Measurements from ENCODE around the gene LYPLA2. TPM values are rescaled to one million over a fixed set of nuclear protein-coding genes. Genes with fewer than 3 reads are reported as not detected.

The LYPLA2 gene
- total RNA-seq (2014; rRNA removed; shearing (Covaris generic)): 291 and 385 TPM in 2 replicates

GRCh38 chr1:23790696-23791515 is at the start of gene LYPLA2:
TSS of gene LYPLA2 (plus strand) at chr1:23791145. CDS start at chr1:23792683, 1,538 bp downstream.
- Histone ChIP-seq H3K27me3 (ENCODE audit: control insufficient read depth, insufficient read depth, low read length) (no peaks in the 10 kb centered on the region), H3K36me3 (replicated peaks; ENCODE audit: control insufficient read depth, insufficient read depth, low read length) (peaks cover 17% of the 10 kb centered on the region), H3K4me3 (ENCODE audit: insufficient read depth, low read depth, low read length) (peak within 1 kb of the TSS; percentile 65)
- DNase-seq: peak; percentile 96

- no peak for DNase-seq
- Histone ChIP-seq H3K4me3 (ENCODE audit: insufficient read depth, low read depth, low read length) (no peak overlapping the region), H3K27me3 (ENCODE audit: control insufficient read depth, insufficient read depth, low read length) (no peaks in the 10 kb centered on the region), H3K36me3 (replicated peaks; ENCODE audit: control insufficient read depth, insufficient read depth, low read length) (no peaks in the 10 kb centered on the region)
These were observed 49.3 kb upstream of the LYPLA2 start for GRCh38 chr1:23741609-23742008.

DNA sequence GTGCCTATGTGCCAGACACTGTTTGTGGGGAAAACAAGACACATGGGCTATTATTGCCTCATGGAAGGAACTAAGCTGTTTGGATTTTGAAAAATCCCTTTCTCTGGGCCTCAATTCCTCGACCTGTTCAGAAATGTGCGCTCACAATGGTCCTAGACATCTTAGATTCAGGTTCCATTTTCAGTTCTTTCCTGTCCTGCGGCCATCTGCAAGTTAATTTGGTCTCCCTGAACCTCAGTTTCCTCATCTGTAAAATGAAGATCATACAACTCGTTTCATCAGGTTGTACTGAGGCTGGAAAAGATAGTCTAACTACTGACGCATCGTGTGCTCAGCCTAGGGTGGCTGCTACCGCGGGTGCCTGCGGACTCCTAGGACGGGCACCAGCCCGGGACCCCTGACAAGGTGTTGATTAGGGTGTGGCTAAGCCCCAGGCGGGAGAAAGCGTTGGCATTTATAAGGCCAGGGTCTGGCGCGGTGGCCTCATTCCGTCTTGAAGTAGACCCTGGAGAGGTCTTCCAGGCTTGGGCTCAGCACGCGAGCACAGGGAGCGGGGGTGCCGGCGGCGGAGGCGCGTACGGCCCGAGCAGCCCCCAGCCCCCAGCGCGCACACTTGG is 48.2 kb upstream of the LYPLA2 start:
- Histone ChIP-seq H3K27me3 (ENCODE audit: control insufficient read depth, insufficient read depth, low read length) (no peaks in the 10 kb centered on the region), H3K4me3 (ENCODE audit: insufficient read depth, low read depth, low read length) (peak overlapping the region; percentile 91), H3K36me3 (replicated peaks; ENCODE audit: control insufficient read depth, insufficient read depth, low read length) (no peaks in the 10 kb centered on the region)
- no peak for DNase-seq

GRCh38 chr1:23743287-23744152 is 47.4 kb upstream of the LYPLA2 start, which contains the start of gene ELOA:
TSS of gene ELOA (plus strand) at chr1:23743471. CDS start at chr1:23743504, 33 bp downstream.
- Histone ChIP-seq H3K36me3 (replicated peaks; ENCODE audit: control insufficient read depth, insufficient read depth, low read length) (no peaks in the 10 kb centered on the region), H3K27me3 (ENCODE audit: control insufficient read depth, insufficient read depth, low read length) (no peaks in the 10 kb centered on the region), H3K4me3 (ENCODE audit: insufficient read depth, low read depth, low read length) (peak within 1 kb of the TSS; percentile 91)
- peak; percentile 99 for DNase-seq

- H3K4me3 ChIP-seq (ENCODE audit: insufficient read depth, low read depth, low read length): no peak overlapping the region
- DNase-seq: peak; percentile 73
These were observed 45.4 kb upstream of the LYPLA2 start for GRCh38 chr1:23745515-23745914.

DNA sequence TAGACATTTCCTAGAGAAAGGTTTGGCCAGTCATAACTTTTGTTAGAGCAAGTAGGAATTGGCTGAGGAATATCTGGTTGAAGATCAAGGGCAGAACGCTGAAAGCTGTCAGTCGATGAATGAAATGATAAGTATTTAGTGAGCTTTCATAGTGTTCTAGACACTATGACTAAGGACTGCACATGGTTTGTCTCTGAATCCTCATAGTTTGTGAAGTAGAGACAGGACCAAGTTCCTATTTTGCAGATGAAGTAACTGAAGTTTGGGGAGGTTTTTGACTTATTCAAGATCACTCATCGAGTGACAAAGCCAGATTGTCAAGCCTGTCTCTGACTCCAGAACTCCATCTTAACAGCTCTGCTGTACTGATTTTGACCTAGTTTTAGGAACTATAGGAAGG is 42.9 kb upstream of the LYPLA2 start:
- peaks cover 20% of the 10 kb centered on the region for H3K36me3 ChIP-seq (replicated peaks; ENCODE audit: control insufficient read depth, insufficient read depth, low read length)
- no peak overlapping the region for H3K4me3 ChIP-seq (ENCODE audit: insufficient read depth, low read depth, low read length)
- no peak for DNase-seq
- no peaks in the 10 kb centered on the region for H3K27me3 ChIP-seq (ENCODE audit: control insufficient read depth, insufficient read depth, low read length)

More at GRCh38 chr1:23745515-23745914, 45.4 kb upstream of the LYPLA2 start:
- H3K36me3 ChIP-seq (replicated peaks; ENCODE audit: control insufficient read depth, insufficient read depth, low read length): peaks cover 2% of the 10 kb centered on the region
- no peaks in the 10 kb centered on the region for H3K27me3 ChIP-seq (ENCODE audit: control insufficient read depth, insufficient read depth, low read length)

DNA sequence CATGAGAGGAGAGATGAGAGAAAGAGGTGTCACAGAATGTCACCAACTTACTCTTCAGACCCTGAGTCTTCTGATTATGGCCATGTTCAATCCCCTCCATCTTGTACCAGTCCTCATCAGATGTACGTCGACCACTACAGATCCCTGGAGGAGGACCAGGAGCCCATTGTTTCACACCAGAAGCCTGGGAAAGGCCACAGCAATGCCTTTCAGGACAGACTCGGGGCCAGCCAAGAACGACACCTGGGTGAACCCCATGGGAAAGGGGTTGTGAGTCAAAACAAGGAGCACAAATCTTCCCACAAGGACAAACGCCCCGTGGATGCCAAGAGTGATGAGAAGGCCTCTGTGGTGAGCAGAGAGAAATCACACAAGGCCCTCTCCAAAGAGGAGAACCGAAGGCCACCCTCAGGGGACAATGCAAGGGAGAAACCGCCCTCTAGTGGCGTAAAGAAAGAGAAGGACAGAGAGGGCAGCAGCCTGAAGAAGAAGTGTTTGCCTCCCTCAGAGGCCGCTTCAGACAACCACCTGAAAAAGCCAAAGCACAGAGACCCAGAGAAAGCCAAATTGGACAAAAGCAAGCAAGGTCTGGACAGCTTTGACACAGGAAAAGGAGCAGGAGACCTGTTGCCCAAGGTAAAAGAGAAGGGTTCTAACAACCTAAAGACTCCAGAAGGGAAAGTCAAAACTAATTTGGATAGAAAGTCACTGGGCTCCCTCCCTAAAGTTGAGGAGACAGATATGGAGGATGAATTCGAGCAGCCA is 39.7 kb upstream of the LYPLA2 start:
- peak; percentile 87 for DNase-seq
- no peaks in the 10 kb centered on the region for H3K27me3 ChIP-seq (ENCODE audit: control insufficient read depth, insufficient read depth, low read length)
- peaks cover 46% of the 10 kb centered on the region for H3K36me3 ChIP-seq (replicated peaks; ENCODE audit: control insufficient read depth, insufficient read depth, low read length)
- no peak overlapping the region for H3K4me3 ChIP-seq (ENCODE audit: insufficient read depth, low read depth, low read length)

- H3K36me3 ChIP-seq (replicated peaks; ENCODE audit: control insufficient read depth, insufficient read depth, low read length): peaks cover 51% of the 10 kb centered on the region
- DNase-seq: no peak
- no peaks in the 10 kb centered on the region for H3K27me3 ChIP-seq (ENCODE audit: control insufficient read depth, insufficient read depth, low read length)
- no peak overlapping the region for H3K4me3 ChIP-seq (ENCODE audit: insufficient read depth, low read depth, low read length)
These were observed 39.1 kb upstream of the LYPLA2 start for GRCh38 chr1:23751815-23752200.

DNA sequence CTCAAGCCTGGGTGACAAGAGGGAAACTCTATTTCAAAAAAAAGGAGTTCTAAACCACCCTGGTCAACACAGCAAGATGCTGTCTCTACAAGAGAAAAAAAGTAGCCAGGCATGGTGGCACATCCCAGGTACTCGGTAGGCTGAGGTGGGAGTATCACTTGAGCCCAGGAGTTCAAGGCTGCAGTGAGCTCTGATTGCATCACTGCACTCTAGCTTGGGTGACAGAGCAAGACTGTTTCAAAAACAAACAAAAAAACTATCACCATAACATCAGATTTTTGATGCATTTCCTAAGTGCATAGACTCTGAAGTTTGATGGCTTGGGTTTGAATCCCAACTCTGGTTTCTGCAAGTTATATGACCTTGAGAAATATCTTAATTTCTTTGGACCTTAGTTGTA is 38.0 kb upstream of the LYPLA2 start:
- H3K36me3 ChIP-seq (replicated peaks; ENCODE audit: control insufficient read depth, insufficient read depth, low read length): peaks cover 55% of the 10 kb centered on the region
- DNase-seq: no peak
- no peak overlapping the region for H3K4me3 ChIP-seq (ENCODE audit: insufficient read depth, low read depth, low read length)
- no peaks in the 10 kb centered on the region for H3K27me3 ChIP-seq (ENCODE audit: control insufficient read depth, insufficient read depth, low read length)

- H3K4me3 ChIP-seq (ENCODE audit: insufficient read depth, low read depth, low read length): no peak overlapping the region
- no peak for DNase-seq
- peaks cover 60% of the 10 kb centered on the region for H3K36me3 ChIP-seq (replicated peaks; ENCODE audit: control insufficient read depth, insufficient read depth, low read length)
- no peaks in the 10 kb centered on the region for H3K27me3 ChIP-seq (ENCODE audit: control insufficient read depth, insufficient read depth, low read length)
These were observed 34.3 kb upstream of the LYPLA2 start for GRCh38 chr1:23756676-23757075.

DNA sequence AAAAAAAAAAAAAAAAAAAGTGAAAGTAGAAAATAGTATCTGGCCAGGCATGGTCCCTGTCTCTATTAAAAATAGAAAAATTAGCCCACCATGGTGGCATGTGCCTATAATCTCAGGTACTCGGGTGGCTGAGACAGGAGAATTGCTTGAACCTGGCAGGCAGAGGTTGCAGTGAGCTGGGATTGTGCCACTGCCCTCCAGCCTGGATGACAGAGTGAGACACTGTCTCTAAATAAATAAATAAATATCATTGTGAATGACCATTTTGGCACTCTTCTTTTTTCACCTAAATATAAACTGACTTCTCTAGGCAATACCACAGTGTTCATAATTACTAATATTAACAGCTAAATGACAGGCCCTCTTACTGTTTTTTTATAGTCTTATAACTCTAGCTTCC is 33.1 kb upstream of the LYPLA2 start:
- Histone ChIP-seq H3K36me3 (replicated peaks; ENCODE audit: control insufficient read depth, insufficient read depth, low read length) (peaks cover 51% of the 10 kb centered on the region), H3K4me3 (ENCODE audit: insufficient read depth, low read depth, low read length) (no peak overlapping the region)

DNA sequence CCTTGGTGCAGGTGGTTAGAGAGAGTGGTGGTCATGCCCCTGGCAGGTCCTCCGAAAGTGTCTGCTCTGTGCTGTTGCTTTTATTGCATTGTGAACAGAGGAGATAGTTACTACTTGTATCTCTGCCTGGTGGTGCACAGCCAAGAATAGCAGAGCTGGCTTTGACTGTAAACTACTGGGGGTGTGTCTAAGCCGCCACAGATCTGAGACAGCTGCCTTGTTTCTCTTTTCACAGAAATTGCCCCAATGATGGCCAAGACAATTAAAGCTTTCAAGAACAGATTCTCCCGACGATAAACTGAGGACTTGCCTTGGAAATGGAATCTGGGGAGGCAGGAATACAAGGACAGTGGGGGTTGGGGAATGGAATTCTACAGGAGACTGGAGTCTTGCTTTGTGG is 31.7 kb upstream of the LYPLA2 start:
- DNase-seq: no peak
- Histone ChIP-seq H3K36me3 (replicated peaks; ENCODE audit: control insufficient read depth, insufficient read depth, low read length) (peaks cover 41% of the 10 kb centered on the region), H3K4me3 (ENCODE audit: insufficient read depth, low read depth, low read length) (no peak overlapping the region), H3K27me3 (ENCODE audit: control insufficient read depth, insufficient read depth, low read length) (no peaks in the 10 kb centered on the region)

More for the DNA sequence above, 33.1 kb upstream of the LYPLA2 start:
- no peaks in the 10 kb centered on the region for H3K27me3 ChIP-seq (ENCODE audit: control insufficient read depth, insufficient read depth, low read length)
- DNase-seq: no peak

DNA sequence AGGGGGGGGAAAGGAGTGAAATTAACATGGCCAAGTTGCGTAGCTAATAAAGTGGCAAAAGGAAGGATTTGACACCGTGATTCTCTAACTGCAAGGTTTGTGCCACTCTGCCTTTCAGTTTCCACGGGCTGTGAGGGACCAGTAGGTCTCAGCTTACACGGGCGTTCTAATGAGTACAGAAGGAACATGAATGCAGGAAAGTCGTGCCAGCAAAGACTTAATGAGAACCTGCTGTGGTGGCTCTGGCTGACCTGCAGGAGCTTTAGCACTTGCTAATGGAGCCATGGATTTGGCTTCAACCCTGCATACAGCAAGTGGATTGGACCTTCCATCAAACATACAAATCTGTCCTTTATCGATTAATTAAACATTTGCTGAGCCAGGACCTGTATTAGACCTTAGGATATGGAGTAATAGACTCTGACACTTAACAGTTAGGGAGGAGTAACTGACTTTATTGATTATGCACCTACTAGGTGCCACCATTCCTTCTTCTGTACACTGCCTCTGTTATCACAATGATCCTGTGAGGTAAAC is 27.8 kb upstream of the LYPLA2 start:
- DNase-seq: no peak
- no peak overlapping the region for H3K4me3 ChIP-seq (ENCODE audit: insufficient read depth, low read depth, low read length)
- peaks cover 20% of the 10 kb centered on the region for H3K36me3 ChIP-seq (replicated peaks; ENCODE audit: control insufficient read depth, insufficient read depth, low read length)
- H3K27me3 ChIP-seq (ENCODE audit: control insufficient read depth, insufficient read depth, low read length): no peaks in the 10 kb centered on the region

DNA sequence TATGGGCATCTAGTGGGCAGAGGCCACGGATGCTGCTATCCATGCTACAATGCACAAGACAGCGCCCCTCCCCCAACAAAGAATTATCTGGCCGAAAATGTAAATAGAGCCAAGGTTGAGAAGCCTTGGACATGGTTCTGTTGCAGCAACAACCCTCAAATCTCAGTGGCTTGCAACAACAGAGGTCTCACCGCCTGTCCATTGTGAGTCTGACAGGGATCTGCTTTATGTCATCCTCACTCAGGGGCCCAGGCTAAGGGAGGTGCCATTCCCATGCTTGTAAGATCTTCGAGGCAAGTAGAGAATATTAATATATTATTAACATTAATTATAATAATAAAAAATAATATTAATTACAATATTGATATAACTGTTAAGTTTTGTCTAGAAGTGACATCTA is 22.2 kb upstream of the LYPLA2 start:
- Histone ChIP-seq H3K4me3 (ENCODE audit: insufficient read depth, low read depth, low read length) (no peak overlapping the region), H3K36me3 (replicated peaks; ENCODE audit: control insufficient read depth, insufficient read depth, low read length) (peaks cover 6% of the 10 kb centered on the region), H3K27me3 (ENCODE audit: control insufficient read depth, insufficient read depth, low read length) (no peaks in the 10 kb centered on the region)
- DNase-seq: no peak
